Measurements from ENCODE around the gene KCTD17.

KCTD17 gene

DNA sequence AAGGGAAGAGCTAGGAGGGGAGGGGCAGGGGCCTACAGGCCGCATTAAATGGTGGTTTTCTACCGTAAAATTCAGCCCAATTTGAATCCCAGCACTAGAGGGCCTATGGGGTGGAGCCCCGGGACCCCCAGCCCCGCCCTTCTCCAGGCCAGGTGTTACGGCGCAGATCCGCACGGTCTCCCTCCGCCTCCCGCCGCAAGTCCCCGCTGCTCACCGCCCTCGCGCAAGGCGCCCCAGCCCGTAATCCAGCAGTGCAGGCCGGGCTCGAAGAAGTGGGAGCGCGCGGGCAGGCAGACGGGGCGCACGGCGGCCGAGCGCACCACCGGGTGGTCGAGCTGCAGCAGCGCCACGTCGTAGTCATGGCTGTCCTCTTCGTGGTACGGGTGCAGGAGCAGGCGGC, 17.3 kb downstream of the KCTD17 start:
- no peaks in the 10 kb centered on the region for H3K79me2 ChIP-seq (ENCODE audit: insufficient read depth, low read length)
- TF ChIP-seq EZH2phosphoT487 (IDR thresholded peaks at IDR 0.05; ENCODE audit: borderline replicate concordance): no peak
- TF ChIP-seq, protein P1, sequence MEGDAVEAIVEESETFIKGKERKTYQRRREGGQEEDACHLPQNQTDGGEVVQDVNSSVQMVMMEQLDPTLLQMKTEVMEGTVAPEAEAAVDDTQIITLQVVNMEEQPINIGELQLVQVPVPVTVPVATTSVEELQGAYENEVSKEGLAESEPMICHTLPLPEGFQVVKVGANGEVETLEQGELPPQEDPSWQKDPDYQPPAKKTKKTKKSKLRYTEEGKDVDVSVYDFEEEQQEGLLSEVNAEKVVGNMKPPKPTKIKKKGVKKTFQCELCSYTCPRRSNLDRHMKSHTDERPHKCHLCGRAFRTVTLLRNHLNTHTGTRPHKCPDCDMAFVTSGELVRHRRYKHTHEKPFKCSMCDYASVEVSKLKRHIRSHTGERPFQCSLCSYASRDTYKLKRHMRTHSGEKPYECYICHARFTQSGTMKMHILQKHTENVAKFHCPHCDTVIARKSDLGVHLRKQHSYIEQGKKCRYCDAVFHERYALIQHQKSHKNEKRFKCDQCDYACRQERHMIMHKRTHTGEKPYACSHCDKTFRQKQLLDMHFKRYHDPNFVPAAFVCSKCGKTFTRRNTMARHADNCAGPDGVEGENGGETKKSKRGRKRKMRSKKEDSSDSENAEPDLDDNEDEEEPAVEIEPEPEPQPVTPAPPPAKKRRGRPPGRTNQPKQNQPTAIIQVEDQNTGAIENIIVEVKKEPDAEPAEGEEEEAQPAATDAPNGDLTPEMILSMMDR (conservative IDR thresholded peaks at IDR 0.05; ENCODE audit: low read length): no peak
- H3K9me3 ChIP-seq (ENCODE audit: insufficient read depth, low read depth, low read length): no peaks in the 10 kb centered on the region
- H3K27me3 ChIP-seq (ENCODE audit: insufficient read depth, low read length, poor library complexity, severe bottlenecking): no peaks in the 10 kb centered on the region
- no peaks in the 10 kb centered on the region for H4K20me1 ChIP-seq (ENCODE audit: insufficient read depth, low read length, poor library complexity, severe bottlenecking)
- H3K4me1 ChIP-seq (ENCODE audit: insufficient read depth, low read length, poor library complexity, severe bottlenecking): no peaks in the 10 kb centered on the region
- no peaks in the 10 kb centered on the region for H3K36me3 ChIP-seq (ENCODE audit: insufficient read depth, low read length)
- H3F3A ChIP-seq (ENCODE audit: low read depth): no peaks in the 10 kb centered on the region
- no peaks in the 10 kb centered on the region for H3K9me2 ChIP-seq (replicated peaks; ENCODE audit: low read depth, low read length)
- no peak overlapping the region for H3K4me2 ChIP-seq (ENCODE audit: low read depth, low read length, poor library complexity, severe bottlenecking)
- no peak overlapping the region for H3K9ac ChIP-seq (ENCODE audit: low read depth, low read length, poor library complexity, severe bottlenecking)
- H2AFZ ChIP-seq (ENCODE audit: low read length): no peak overlapping the region
- no peak overlapping the region for H3K4me3 ChIP-seq (ENCODE audit: low read length, poor library complexity, severe bottlenecking)

DNA sequence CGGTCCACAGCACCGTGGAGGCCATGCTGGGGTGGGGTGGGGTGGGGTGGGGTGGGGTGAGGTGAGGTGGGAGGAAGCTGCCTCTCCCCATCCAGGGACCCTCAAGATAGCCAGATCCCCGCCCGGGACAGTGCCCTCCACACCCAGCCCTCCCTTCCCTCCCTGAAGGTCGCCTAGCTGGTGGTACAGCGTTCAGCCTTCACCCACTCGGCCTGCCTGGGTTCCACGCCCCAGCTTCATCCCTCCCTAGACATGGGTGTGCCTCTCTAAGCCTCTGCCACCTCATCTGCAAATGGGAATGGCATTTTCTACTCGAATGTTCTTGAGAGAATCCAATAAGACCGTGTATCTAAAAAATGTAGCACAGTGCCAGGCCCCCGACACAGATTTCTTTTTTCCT, 17.8 kb downstream of the KCTD17 start:
- H3K9me2 ChIP-seq (replicated peaks; ENCODE audit: low read depth, low read length): no peaks in the 10 kb centered on the region
- no peaks in the 10 kb centered on the region for H3F3A ChIP-seq (ENCODE audit: low read depth)
- no peak overlapping the region for H3K4me3 ChIP-seq (ENCODE audit: low read length, poor library complexity, severe bottlenecking)
- H3K27me3 ChIP-seq (ENCODE audit: insufficient read depth, low read length, poor library complexity, severe bottlenecking): no peaks in the 10 kb centered on the region
- no peaks in the 10 kb centered on the region for H3K79me2 ChIP-seq (ENCODE audit: insufficient read depth, low read length)
- no peak overlapping the region for H2AFZ ChIP-seq (ENCODE audit: low read length)
- no peak overlapping the region for H3K9ac ChIP-seq (ENCODE audit: low read depth, low read length, poor library complexity, severe bottlenecking)
- H3K4me1 ChIP-seq (ENCODE audit: insufficient read depth, low read length, poor library complexity, severe bottlenecking): no peaks in the 10 kb centered on the region
- no peaks in the 10 kb centered on the region for H4K20me1 ChIP-seq (ENCODE audit: insufficient read depth, low read length, poor library complexity, severe bottlenecking)
- H3K36me3 ChIP-seq (ENCODE audit: insufficient read depth, low read length): no peaks in the 10 kb centered on the region
- H3K4me2 ChIP-seq (ENCODE audit: low read depth, low read length, poor library complexity, severe bottlenecking): no peak overlapping the region
- no peaks in the 10 kb centered on the region for H3K9me3 ChIP-seq (ENCODE audit: insufficient read depth, low read depth, low read length)
- TF ChIP-seq, protein P1 (conservative IDR thresholded peaks at IDR 0.05; ENCODE audit: low read length): no peak
- TF ChIP-seq EZH2phosphoT487 (IDR thresholded peaks at IDR 0.05; ENCODE audit: borderline replicate concordance): no peak

DNA sequence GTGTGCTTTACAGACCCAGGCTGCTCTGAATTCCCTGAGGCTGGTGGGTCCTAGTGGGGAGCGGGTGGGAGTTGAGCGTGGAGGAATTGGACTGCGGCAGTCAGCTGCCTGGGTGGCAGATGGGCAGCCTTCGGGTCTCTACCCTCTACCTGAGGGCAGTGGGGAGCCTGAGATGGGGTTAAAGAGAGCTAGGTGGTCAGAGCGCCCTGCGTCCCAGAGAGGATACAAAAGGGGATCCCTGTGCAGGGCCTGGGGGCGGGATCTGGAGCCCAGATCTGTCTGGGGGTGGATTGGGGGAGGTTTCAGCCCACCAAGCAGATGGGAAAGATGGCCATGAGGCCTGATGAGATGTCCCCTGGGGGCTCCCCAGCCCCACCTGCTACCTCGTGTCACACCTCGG, 18.2 kb downstream of the KCTD17 start:
- H3K4me2 ChIP-seq (ENCODE audit: low read depth, low read length, poor library complexity, severe bottlenecking): no peak overlapping the region
- H3K9me2 ChIP-seq (replicated peaks; ENCODE audit: low read depth, low read length): no peaks in the 10 kb centered on the region
- no peaks in the 10 kb centered on the region for H3K27me3 ChIP-seq (ENCODE audit: insufficient read depth, low read length, poor library complexity, severe bottlenecking)
- H3K36me3 ChIP-seq (ENCODE audit: insufficient read depth, low read length): no peaks in the 10 kb centered on the region
- H3K4me3 ChIP-seq (ENCODE audit: low read length, poor library complexity, severe bottlenecking): no peak overlapping the region
- H4K20me1 ChIP-seq (ENCODE audit: insufficient read depth, low read length, poor library complexity, severe bottlenecking): no peaks in the 10 kb centered on the region
- H2AFZ ChIP-seq (ENCODE audit: low read length): no peak overlapping the region
- no peaks in the 10 kb centered on the region for H3K9me3 ChIP-seq (ENCODE audit: insufficient read depth, low read depth, low read length)
- no peaks in the 10 kb centered on the region for H3K4me1 ChIP-seq (ENCODE audit: insufficient read depth, low read length, poor library complexity, severe bottlenecking)
- no peaks in the 10 kb centered on the region for H3F3A ChIP-seq (ENCODE audit: low read depth)
- H3K79me2 ChIP-seq (ENCODE audit: insufficient read depth, low read length): no peaks in the 10 kb centered on the region
- H3K9ac ChIP-seq (ENCODE audit: low read depth, low read length, poor library complexity, severe bottlenecking): no peak overlapping the region
- TF ChIP-seq, protein P1 (conservative IDR thresholded peaks at IDR 0.05; ENCODE audit: low read length): no peak
- no peak for TF ChIP-seq EZH2phosphoT487 (IDR thresholded peaks at IDR 0.05; ENCODE audit: borderline replicate concordance)

Data from Loucy (cell line).